ENCODE data around the gene LMBR1. TPM values are rescaled to one million over a fixed set of nuclear protein-coding genes. Genes with fewer than 3 reads are reported as not detected.

LMBR1 gene
- total RNA-seq, 1 donor from 2014 or later = 69.1 TPM

- DNase-seq (ENCODE audit: extremely low spot score, unreplicated experiment) = no peak
- Mint-ChIP-seq H3K4me1 (ENCODE audit: unreplicated experiment) (no peaks in the 10 kb centered on the region), H3K36me3 (peaks cover 30% of the 10 kb centered on the region), H3K4me3 (no peak overlapping the region), H3K9me3 (peaks cover 19% of the 10 kb centered on the region), H3K27ac (no peak overlapping the region), H3K27me3 (no peaks in the 10 kb centered on the region)
- TF ChIP-seq CTCF (conservative IDR thresholded peaks at IDR 0.05) = no peak
Observed at GRCh38 chr7:156693627-156694026, 199.4 kb downstream of the LMBR1 start.

- no peak for TF ChIP-seq CTCF (conservative IDR thresholded peaks at IDR 0.05)
- DNase-seq (ENCODE audit: extremely low spot score, unreplicated experiment) = no peak
- Mint-ChIP-seq H3K27ac (no peak overlapping the region), H3K4me3 (no peak overlapping the region), H3K9me3 (peaks cover 19% of the 10 kb centered on the region), H3K27me3 (no peaks in the 10 kb centered on the region), H3K4me1 (ENCODE audit: unreplicated experiment) (no peaks in the 10 kb centered on the region), H3K36me3 (peaks cover 28% of the 10 kb centered on the region)
Observed at GRCh38 chr7:156692849-156693248, 200.1 kb downstream of the LMBR1 start.

GRCh38 chr7:156691764-156692163, 201.2 kb downstream of the LMBR1 start:
- peaks cover 17% of the 10 kb centered on the region for H3K36me3 Mint-ChIP-seq
- DNase-seq (ENCODE audit: extremely low spot score, unreplicated experiment) = no peak
- H3K27me3 Mint-ChIP-seq = no peaks in the 10 kb centered on the region
- no peak for TF ChIP-seq CTCF (conservative IDR thresholded peaks at IDR 0.05)
- no peaks in the 10 kb centered on the region for H3K4me1 Mint-ChIP-seq (ENCODE audit: unreplicated experiment)
- peaks cover 14% of the 10 kb centered on the region for H3K9me3 Mint-ChIP-seq
- no peak overlapping the region for H3K27ac Mint-ChIP-seq
- no peak overlapping the region for H3K4me3 Mint-ChIP-seq

- DNase-seq (ENCODE audit: extremely low spot score, unreplicated experiment) = no peak
Observed at GRCh38 chr7:156684661-156685060, 208.3 kb downstream of the LMBR1 start.

GRCh38 chr7:156684251-156684650, 208.7 kb downstream of the LMBR1 start:
- Mint-ChIP-seq H3K27me3 (no peaks in the 10 kb centered on the region), H3K9me3 (no peaks in the 10 kb centered on the region), H3K4me3 (no peak overlapping the region), H3K4me1 (ENCODE audit: unreplicated experiment) (no peaks in the 10 kb centered on the region), H3K36me3 (peaks cover 10% of the 10 kb centered on the region), H3K27ac (peak overlapping the region; percentile 8)
- DNase-seq (ENCODE audit: extremely low spot score, unreplicated experiment) = no peak
- TF ChIP-seq CTCF (conservative IDR thresholded peaks at IDR 0.05) = no peak

More at GRCh38 chr7:156684661-156685060, 208.3 kb downstream of the LMBR1 start:
- Mint-ChIP-seq H3K36me3 (peaks cover 10% of the 10 kb centered on the region), H3K4me3 (no peak overlapping the region), H3K27ac (no peak overlapping the region), H3K4me1 (ENCODE audit: unreplicated experiment) (no peaks in the 10 kb centered on the region), H3K27me3 (no peaks in the 10 kb centered on the region), H3K9me3 (no peaks in the 10 kb centered on the region)
- TF ChIP-seq CTCF (conservative IDR thresholded peaks at IDR 0.05) = no peak

GRCh38 chr7:156682928-156683327, 210.1 kb downstream of the LMBR1 start:
- H3K4me3 Mint-ChIP-seq = no peak overlapping the region
- no peaks in the 10 kb centered on the region for H3K27me3 Mint-ChIP-seq
- DNase-seq (ENCODE audit: extremely low spot score, unreplicated experiment) = no peak
- peaks cover 15% of the 10 kb centered on the region for H3K36me3 Mint-ChIP-seq
- H3K4me1 Mint-ChIP-seq (ENCODE audit: unreplicated experiment) = no peaks in the 10 kb centered on the region
- H3K27ac Mint-ChIP-seq = no peak overlapping the region
- H3K9me3 Mint-ChIP-seq = no peaks in the 10 kb centered on the region
- TF ChIP-seq CTCF (conservative IDR thresholded peaks at IDR 0.05) = no peak

Measured in type B pancreatic cell (in vitro differentiated cells).